IMR-90 (cell line): ENCODE measurements around the gene LRRC8B. TPM values are rescaled to one million over a fixed set of nuclear protein-coding genes. Genes with fewer than 3 reads are reported as not detected.

Experiments
- ATAC-seq: fragments of 200-7000 bp; cut with Tn5 transposase; 2 replicates; pipeline ENCODE4 v1.9.1; 2020; ENCODE audit warnings: low read depth, mild to moderate bottlenecking, moderate library complexity
- BruUV-seq: library from RNA; stranded (reverse); fragments of 400-500 nt; replicated peaks from 2 replicates; lab custom pipeline; 2021; lab: Mats Ljungman, UMichigan
- CTCF ChIA-PET: fragments of 300-600 bp; formaldehyde crosslinking; extraction: SDS; loops from one replicate; lab custom pipeline; 2021; ENCODE audit warnings: antibody characterized with exemption; lab: Yijun Ruan, JAX
- POLR2A ChIA-PET: fragments of 300-600 bp; sonication (Branson Sonifier 250); formaldehyde crosslinking; loops from one replicate; lab custom pipeline; 2022; ENCODE audit warnings: antibody characterized with exemption; ENCODE audit not compliant: unreplicated experiment; lab: Charles Lee
- DNase-seq: peaks from one replicate; pipeline ENCODE4 v3.0.0; 2013
- H2AFZ ChIP-seq: replicated peaks from 2 replicates; pipeline ENCODE3; 2013; ENCODE audit warnings: low read length, mild to moderate bottlenecking; ENCODE audit not compliant: poor library complexity
- H2AK5ac ChIP-seq: 2 replicates; pipeline ENCODE4 v1.6.1; 2013; ENCODE audit warnings: low read depth, low read length, inconsistent platforms
- H2AK9ac ChIP-seq: replicated peaks from 2 replicates; pipeline ENCODE3; 2013; ENCODE audit warnings: mild to moderate bottlenecking, low read depth, low read length, moderate library complexity; ENCODE audit not compliant: poor library complexity
- H2BK120ac ChIP-seq: 2 replicates; pipeline ENCODE4 v1.6.1; 2013; ENCODE audit warnings: low read depth, low read length, inconsistent platforms
- H2BK15ac ChIP-seq: 3 replicates; pipeline ENCODE4 v1.6.1; 2013; ENCODE audit warnings: low read depth, low read length, inconsistent platforms
- H2BK20ac ChIP-seq: 2 replicates; pipeline ENCODE4 v1.6.1; 2013; ENCODE audit warnings: low read depth, mild to moderate bottlenecking, inconsistent platforms, low read length, moderate library complexity
- H2BK5ac ChIP-seq: 2 replicates; pipeline ENCODE4 v1.6.1; 2013; ENCODE audit warnings: mild to moderate bottlenecking, low read depth, low read length, inconsistent platforms; ENCODE audit not compliant: poor library complexity, severe bottlenecking
- H3K14ac ChIP-seq: replicated peaks from 2 replicates; pipeline ENCODE4 v1.6.1; 2013; ENCODE audit warnings: low read depth, low read length, inconsistent platforms
- H3K18ac ChIP-seq: 2 replicates; pipeline ENCODE4 v1.6.1; 2013; ENCODE audit warnings: low read depth, low read length, control low read depth
- H3K23ac ChIP-seq: 2 replicates; pipeline ENCODE4 v1.6.1; 2013; ENCODE audit warnings: low read depth, low read length, inconsistent platforms
- H3K27ac ChIP-seq: 2 replicates; pipeline ENCODE4 v1.5.1; 2013; ENCODE audit warnings: mild to moderate bottlenecking, control low read depth, low read length; ENCODE audit not compliant: insufficient read depth
- H3K27me3 ChIP-seq: 2 replicates; pipeline ENCODE4 v1.6.1; 2013; ENCODE audit warnings: low read length; ENCODE audit not compliant: control insufficient read depth, insufficient read depth
- H3K36me3 ChIP-seq: 2 replicates; pipeline ENCODE4 v1.6.1; 2013; ENCODE audit warnings: low read length, mixed read lengths; ENCODE audit not compliant: control insufficient read depth, insufficient read depth
- H3K4ac ChIP-seq: 2 replicates; pipeline ENCODE4 v1.6.1; 2013; ENCODE audit warnings: low read depth, low read length, inconsistent platforms
- H3K4me1 ChIP-seq: 2 replicates; pipeline ENCODE4 v1.6.1; 2013; ENCODE audit warnings: low read length, mixed read lengths; ENCODE audit not compliant: control insufficient read depth, insufficient read depth
- H3K4me2 ChIP-seq: 2 replicates; pipeline ENCODE4 v1.6.1; 2013; ENCODE audit warnings: low read depth, mild to moderate bottlenecking, control low read depth, low read length, moderate library complexity
- H3K4me3 ChIP-seq: 2 replicates; pipeline ENCODE4 v1.5.1; 2013; ENCODE audit warnings: low read depth, mild to moderate bottlenecking, control low read depth, low read length, moderate library complexity; ENCODE audit not compliant: insufficient read depth
- H3K56ac ChIP-seq: 2 replicates; pipeline ENCODE4 v1.6.1; 2013; ENCODE audit warnings: low read length, inconsistent platforms; ENCODE audit not compliant: insufficient read depth; ENCODE audit errors: extremely low read depth
- H3K79me1 ChIP-seq, 2 experiments: 2 replicates each; pipeline ENCODE4 v1.6.1; 2013; ENCODE audit warnings: low read length in 2 of 2, inconsistent platforms in 1 of 2, low read depth in 1 of 2
- H3K9ac ChIP-seq: 2 replicates; pipeline ENCODE4 v1.6.1; 2013; ENCODE audit warnings: low read depth, low read length, control low read depth
- H3K9me1 ChIP-seq: 2 replicates; pipeline ENCODE4 v1.6.1; 2013; ENCODE audit warnings: low read length, inconsistent platforms; ENCODE audit not compliant: insufficient read depth
- H3K9me3 ChIP-seq: 2 replicates; pipeline ENCODE4 v1.6.1; 2013; ENCODE audit warnings: low read length; ENCODE audit not compliant: control insufficient read depth, insufficient read depth
- H4K20me1 ChIP-seq: 2 replicates; pipeline ENCODE4 v1.6.1; 2013; ENCODE audit warnings: low read length, inconsistent platforms; ENCODE audit not compliant: insufficient read depth
- H4K5ac ChIP-seq: 2 replicates; pipeline ENCODE4 v1.6.1; 2013; ENCODE audit warnings: mild to moderate bottlenecking, low read depth, low read length, control low read depth
- H4K8ac ChIP-seq, 2 experiments: 2 replicates each; pipeline ENCODE4 v1.6.1; 2013; ENCODE audit warnings: low read depth in 2 of 2, low read length in 2 of 2, control low read depth in 1 of 2, inconsistent platforms in 1 of 2
- H4K91ac ChIP-seq: 2 replicates; pipeline ENCODE4 v1.6.1; 2013; ENCODE audit warnings: low read depth, low read length, inconsistent platforms; ENCODE audit not compliant: insufficient read depth
- CHD1 ChIP-seq: IDR thresholded peaks from 2 replicates; pipeline ENCODE4 v1.6.1; 2012; ENCODE audit warnings: low read depth, low read length, improper control_type of control experiment
- FOS ChIP-seq: fragments of 150-350 bp; IDR thresholded peaks from 2 replicates; pipeline ENCODE4 v1.6.1; 2016; ENCODE audit warnings: low read depth, low read length
- MAFK ChIP-seq: IDR thresholded peaks from 2 replicates; pipeline ENCODE4 v1.6.1; 2012; ENCODE audit warnings: low read depth, low read length, improper control_type of control experiment
- MAZ ChIP-seq: IDR thresholded peaks from 2 replicates; pipeline ENCODE4 v1.6.1; 2012; ENCODE audit warnings: low read depth, mild to moderate bottlenecking, low read length, improper control_type of control experiment, moderate library complexity, borderline replicate concordance
- POLR2A ChIP-seq: IDR thresholded peaks from 2 replicates; pipeline ENCODE4 v1.6.1; 2012; ENCODE audit warnings: mild to moderate bottlenecking, low read depth, low read length
- RFX5 ChIP-seq: IDR thresholded peaks from 2 replicates; pipeline ENCODE4 v1.8.0; 2012; ENCODE audit warnings: low read depth, mild to moderate bottlenecking, low read length, moderate library complexity
- SMC3 ChIP-seq: fragments of 150-350 bp; IDR thresholded peaks from 2 replicates; pipeline ENCODE4 v1.6.1; 2016; ENCODE audit warnings: low read depth, mild to moderate bottlenecking, antibody characterized with exemption, low read length, moderate library complexity
- WGBS, 2 experiments: methylation state at CpG; one replicate each; pipeline versions ENCODE4 v1.1.5 to v1.1.7; 2013; ENCODE audit warnings: missing lambda C conversion rate in 2 of 2; ENCODE audit not compliant: insufficient read length in 1 of 2; ENCODE audit errors: extremely low coverage in 2 of 2; 5-methylcytosine and 5-hydroxymethylcytosine counted together
- dilution Hi-C: fragments of 300-500 bp; cut with HindIII; formaldehyde crosslinking; loops from one replicate; pipeline ENCODE4 v1.14.3; 2018; ENCODE audit warnings: low sequenced_read_pairs; ENCODE audit not compliant: unreplicated experiment
- in situ Hi-C: fragments of 300-500 bp; cut with MboI; formaldehyde crosslinking; loops from 3 replicates; pipeline ENCODE4 v1.14.3; 2019; ENCODE audit warnings: low sequenced_read_pairs, inconsistent platforms, mixed read lengths
- intact Hi-C: fragments of 100-400 bp; cut with micrococcal nuclease; formaldehyde crosslinking; loops from 2 replicates; pipeline ENCODE4 v1.10.0; 2022
- polyA plus RNA-seq, 3 experiments: library from polyadenylated mRNA; depleted of rRNA; stranded (reverse); fragments of >200 nt; gene quantifications; 2 replicates each; pipeline ENCODE4 v1.2.3, GENCODE V29; 2012; ENCODE audit warnings: low replicate concordance in 1 of 3
- total RNA-seq: library from RNA; depleted of rRNA; stranded (reverse); fragments of >200 nt; gene quantifications from 2 replicates; pipeline ENCODE4 v1.2.3, GENCODE V29; 2012
- TF ChIP-seq, protein P1 (sequence below): fragments of 150-350 bp; IDR thresholded peaks from 2 replicates; pipeline ENCODE4 v1.6.1; 2017; ENCODE audit warnings: mild to moderate bottlenecking, antibody characterized with exemption, low read length, low read depth
- TF ChIP-seq, protein P2 (sequence below): fragments of 150-350 bp; IDR thresholded peaks from 2 replicates; pipeline ENCODE4 v1.6.1; 2016; ENCODE audit warnings: low read depth, mild to moderate bottlenecking, low read length, moderate library complexity, borderline replicate concordance

LRRC8B gene
- total and polyA plus RNA-seq, 2 of the 4 experiments (the other 2 are of a cell fraction), result 0.74 to 1.8 TPM

DNA sequence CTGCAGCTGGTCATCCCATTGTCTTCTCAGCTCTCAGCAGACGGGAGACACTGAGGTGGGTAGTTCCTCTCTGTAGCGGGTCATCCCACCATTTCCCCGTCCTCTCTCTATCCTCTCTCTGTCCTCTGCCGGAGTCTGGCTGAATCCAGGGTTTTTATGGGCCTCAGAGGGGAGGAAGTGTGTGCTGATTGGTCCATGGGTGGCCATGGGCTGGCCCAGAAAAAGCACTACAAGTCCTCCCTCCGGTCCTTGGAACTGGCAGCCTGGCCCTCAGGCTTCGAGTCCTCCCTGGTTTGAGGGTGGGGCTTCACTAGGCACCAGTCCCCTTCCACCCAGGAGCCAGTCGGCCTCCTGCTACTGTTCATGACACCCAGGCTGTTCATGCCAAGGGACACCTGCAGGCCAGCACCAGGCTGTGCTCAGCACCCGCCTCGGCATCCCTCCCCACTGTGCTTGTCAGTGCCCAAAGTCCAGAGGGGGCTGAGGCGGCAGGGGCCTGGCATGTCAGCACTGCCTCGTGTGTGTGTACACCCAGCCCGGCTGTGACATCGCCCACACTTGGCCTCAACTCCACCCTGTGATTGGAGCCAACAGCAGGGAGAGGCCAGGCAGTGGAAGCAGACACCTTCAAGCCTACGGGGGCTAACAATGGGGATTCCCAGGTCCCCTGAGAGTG lies 85.3 kb downstream of the LRRC8B start:
- BruUV-seq, result no TSS peak
- in situ Hi-C loops, result loop anchor here (10.0 kb wide), 1 partner anchor 135 kb away; no protein-coding TSS in a partner anchor
- CTCF ChIA-PET, result no interaction called here
- H3K4me1 ChIP-seq, result no peaks in the 10 kb centered on the region
- no peak overlapping the region for H4K91ac ChIP-seq
- no peak overlapping the region for H4K5ac ChIP-seq
- H3K18ac ChIP-seq, result no peak overlapping the region
- TF ChIP-seq POLR2A (no peak), CHD1 (no peak), MAZ (no peak), SMC3 (no peak), FOS (no peak), RFX5 (no peak), MAFK (no peak)
- TF ChIP-seq, protein P1, sequence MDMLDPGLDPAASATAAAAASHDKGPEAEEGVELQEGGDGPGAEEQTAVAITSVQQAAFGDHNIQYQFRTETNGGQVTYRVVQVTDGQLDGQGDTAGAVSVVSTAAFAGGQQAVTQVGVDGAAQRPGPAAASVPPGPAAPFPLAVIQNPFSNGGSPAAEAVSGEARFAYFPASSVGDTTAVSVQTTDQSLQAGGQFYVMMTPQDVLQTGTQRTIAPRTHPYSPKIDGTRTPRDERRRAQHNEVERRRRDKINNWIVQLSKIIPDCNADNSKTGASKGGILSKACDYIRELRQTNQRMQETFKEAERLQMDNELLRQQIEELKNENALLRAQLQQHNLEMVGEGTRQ, result no peak
- TF ChIP-seq, protein P2, sequence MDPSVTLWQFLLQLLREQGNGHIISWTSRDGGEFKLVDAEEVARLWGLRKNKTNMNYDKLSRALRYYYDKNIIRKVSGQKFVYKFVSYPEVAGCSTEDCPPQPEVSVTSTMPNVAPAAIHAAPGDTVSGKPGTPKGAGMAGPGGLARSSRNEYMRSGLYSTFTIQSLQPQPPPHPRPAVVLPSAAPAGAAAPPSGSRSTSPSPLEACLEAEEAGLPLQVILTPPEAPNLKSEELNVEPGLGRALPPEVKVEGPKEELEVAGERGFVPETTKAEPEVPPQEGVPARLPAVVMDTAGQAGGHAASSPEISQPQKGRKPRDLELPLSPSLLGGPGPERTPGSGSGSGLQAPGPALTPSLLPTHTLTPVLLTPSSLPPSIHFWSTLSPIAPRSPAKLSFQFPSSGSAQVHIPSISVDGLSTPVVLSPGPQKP, result no peak
- no peak overlapping the region for H2BK120ac ChIP-seq
- dilution Hi-C loops, result no loop called here
- 87% methylated on average over 3 of the region's 14 CpGs; no CpG with 5 or more reads in 1 of the 2 experiments for WGBS, 2 experiments
- no peak overlapping the region for H3K23ac ChIP-seq
- no peak overlapping the region for H2AFZ ChIP-seq
- no peak overlapping the region for H2BK15ac ChIP-seq
- H3K56ac ChIP-seq, result no peak overlapping the region
- no peak overlapping the region for H3K9ac ChIP-seq
- H3K4me2 ChIP-seq, result no peak overlapping the region
- intact Hi-C loops, result no loop called here
- no peaks in the 10 kb centered on the region; the same call in 1 of the 2 replicates for H3K9me1 ChIP-seq
- H3K4ac ChIP-seq, result no peak overlapping the region
- DNase-seq (no peak), ATAC-seq (no peak)
- no peaks in the 10 kb centered on the region for H3K27me3 ChIP-seq
- H2AK9ac ChIP-seq, result no peak overlapping the region
- no peaks in the 10 kb centered on the region for H3K9me3 ChIP-seq
- H3K4me3 ChIP-seq, result no peak overlapping the region
- POLR2A ChIA-PET, result no interaction called here
- H2AK5ac ChIP-seq, result no peak overlapping the region
- H4K8ac ChIP-seq, result no peak overlapping the region
- no peaks in the 10 kb centered on the region for H3K79me1 ChIP-seq
- H3K14ac ChIP-seq, result no peak overlapping the region
- H2BK5ac ChIP-seq, result no peak overlapping the region
- no peak overlapping the region for H2BK20ac ChIP-seq
- H3K36me3 ChIP-seq, result no peaks in the 10 kb centered on the region
- H3K27ac ChIP-seq, result no peak overlapping the region
- H4K20me1 ChIP-seq, result no peaks in the 10 kb centered on the region
